ENCODE measurements around the gene ITGA3. TPM values are rescaled to one million over a fixed set of nuclear protein-coding genes. Genes with fewer than 3 reads are reported as not detected.
A peak's percentile ranks its signal among the peaks of the same experiment; 100 is the strongest.

The ITGA3 gene
- total and polyA plus RNA-seq, 2 of the 13 experiments (the other 11 are each of a cell fraction or from before 2014, with no cell fraction given) = 0.48 to 0.69 TPM

DNA sequence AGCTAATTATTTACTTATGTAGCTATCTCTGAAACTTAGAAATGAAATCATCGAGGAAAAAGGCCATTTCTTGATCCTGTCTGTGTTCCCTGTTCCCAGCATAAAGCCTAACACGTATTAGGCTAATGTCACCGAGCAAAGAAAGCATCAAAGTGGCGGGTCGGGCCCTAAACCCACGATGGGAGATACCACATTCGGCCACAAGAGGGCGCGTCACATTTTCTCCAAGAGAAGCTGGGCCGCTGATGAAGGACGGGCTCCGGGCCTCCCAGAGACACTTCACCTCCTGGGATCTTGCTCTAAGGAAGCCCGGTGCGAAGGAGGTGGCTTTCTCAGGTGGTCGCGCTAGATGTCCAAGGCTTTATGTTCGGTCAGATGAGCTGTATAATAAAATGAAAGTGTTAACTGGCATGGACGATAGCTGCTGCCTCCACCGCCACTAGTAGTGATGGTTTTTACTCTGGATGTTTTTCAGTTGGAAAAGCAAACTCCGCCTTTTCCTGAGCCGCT, 38.4 kb downstream of the ITGA3 start (continued):
- TF ChIP-seq, protein P1, sequence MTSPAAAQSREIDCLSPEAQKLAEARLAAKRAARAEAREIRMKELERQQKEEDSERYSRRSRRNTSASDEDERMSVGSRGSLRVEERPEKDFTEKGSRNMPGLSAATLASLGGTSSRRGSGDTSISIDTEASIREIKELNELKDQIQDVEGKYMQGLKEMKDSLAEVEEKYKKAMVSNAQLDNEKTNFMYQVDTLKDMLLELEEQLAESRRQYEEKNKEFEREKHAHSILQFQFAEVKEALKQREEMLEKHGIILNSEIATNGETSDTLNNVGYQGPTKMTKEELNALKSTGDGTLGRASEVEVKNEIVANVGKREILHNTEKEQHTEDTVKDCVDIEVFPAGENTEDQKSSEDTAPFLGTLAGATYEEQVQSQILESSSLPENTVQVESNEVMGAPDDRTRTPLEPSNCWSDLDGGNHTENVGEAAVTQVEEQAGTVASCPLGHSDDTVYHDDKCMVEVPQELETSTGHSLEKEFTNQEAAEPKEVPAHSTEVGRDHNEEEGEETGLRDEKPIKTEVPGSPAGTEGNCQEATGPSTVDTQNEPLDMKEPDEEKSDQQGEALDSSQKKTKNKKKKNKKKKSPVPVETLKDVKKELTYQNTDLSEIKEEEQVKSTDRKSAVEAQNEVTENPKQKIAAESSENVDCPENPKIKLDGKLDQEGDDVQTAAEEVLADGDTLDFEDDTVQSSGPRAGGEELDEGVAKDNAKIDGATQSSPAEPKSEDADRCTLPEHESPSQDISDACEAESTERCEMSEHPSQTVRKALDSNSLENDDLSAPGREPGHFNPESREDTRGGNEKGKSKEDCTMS (CRISPR knock-in tag; conservative IDR thresholded peaks at IDR 0.05) = no peak
- TF ChIP-seq CHCHD3 (CRISPR knock-in tag; IDR thresholded peaks at IDR 0.05) = no peak
- TF ChIP-seq SNRNP70 (IDR thresholded peaks at IDR 0.05; ENCODE audit: low read depth, low read length) = no peak
- TF ChIP-seq ZNF672 (CRISPR knock-in tag; IDR thresholded peaks at IDR 0.05) = no peak
- no peak for TF ChIP-seq KDM5A (IDR thresholded peaks at IDR 0.05; ENCODE audit: borderline replicate concordance, low read length)
- TF ChIP-seq THYN1 (CRISPR knock-in tag; IDR thresholded peaks at IDR 0.05; ENCODE audit: borderline replicate concordance, low read depth) = no peak
- peak; percentile 82; the same call in 1 of the 2 replicates for TF ChIP-seq ZNF652 (CRISPR knock-in tag; IDR thresholded peaks at IDR 0.05; ENCODE audit: borderline replicate concordance, low read depth)
- TF ChIP-seq KLF12 (CRISPR knock-in tag; IDR thresholded peaks at IDR 0.05; ENCODE audit: borderline replicate concordance) = no peak
- TF ChIP-seq, protein P2, sequence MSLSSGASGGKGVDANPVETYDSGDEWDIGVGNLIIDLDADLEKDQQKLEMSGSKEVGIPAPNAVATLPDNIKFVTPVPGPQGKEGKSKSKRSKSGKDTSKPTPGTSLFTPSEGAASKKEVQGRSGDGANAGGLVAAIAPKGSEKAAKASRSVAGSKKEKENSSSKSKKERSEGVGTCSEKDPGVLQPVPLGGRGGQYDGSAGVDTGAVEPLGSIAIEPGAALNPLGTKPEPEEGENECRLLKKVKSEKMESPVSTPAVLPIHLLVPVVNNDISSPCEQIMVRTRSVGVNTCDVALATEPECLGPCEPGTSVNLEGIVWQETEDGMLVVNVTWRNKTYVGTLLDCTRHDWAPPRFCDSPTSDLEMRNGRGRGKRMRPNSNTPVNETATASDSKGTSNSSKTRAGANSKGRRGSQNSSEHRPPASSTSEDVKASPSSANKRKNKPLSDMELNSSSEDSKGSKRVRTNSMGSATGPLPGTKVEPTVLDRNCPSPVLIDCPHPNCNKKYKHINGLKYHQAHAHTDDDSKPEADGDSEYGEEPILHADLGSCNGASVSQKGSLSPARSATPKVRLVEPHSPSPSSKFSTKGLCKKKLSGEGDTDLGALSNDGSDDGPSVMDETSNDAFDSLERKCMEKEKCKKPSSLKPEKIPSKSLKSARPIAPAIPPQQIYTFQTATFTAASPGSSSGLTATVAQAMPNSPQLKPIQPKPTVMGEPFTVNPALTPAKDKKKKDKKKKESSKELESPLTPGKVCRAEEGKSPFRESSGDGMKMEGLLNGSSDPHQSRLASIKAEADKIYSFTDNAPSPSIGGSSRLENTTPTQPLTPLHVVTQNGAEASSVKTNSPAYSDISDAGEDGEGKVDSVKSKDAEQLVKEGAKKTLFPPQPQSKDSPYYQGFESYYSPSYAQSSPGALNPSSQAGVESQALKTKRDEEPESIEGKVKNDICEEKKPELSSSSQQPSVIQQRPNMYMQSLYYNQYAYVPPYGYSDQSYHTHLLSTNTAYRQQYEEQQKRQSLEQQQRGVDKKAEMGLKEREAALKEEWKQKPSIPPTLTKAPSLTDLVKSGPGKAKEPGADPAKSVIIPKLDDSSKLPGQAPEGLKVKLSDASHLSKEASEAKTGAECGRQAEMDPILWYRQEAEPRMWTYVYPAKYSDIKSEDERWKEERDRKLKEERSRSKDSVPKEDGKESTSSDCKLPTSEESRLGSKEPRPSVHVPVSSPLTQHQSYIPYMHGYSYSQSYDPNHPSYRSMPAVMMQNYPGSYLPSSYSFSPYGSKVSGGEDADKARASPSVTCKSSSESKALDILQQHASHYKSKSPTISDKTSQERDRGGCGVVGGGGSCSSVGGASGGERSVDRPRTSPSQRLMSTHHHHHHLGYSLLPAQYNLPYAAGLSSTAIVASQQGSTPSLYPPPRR (CRISPR knock-in tag; IDR thresholded peaks at IDR 0.05; ENCODE audit: borderline replicate concordance) = no peak
- TF ChIP-seq, protein P3, sequence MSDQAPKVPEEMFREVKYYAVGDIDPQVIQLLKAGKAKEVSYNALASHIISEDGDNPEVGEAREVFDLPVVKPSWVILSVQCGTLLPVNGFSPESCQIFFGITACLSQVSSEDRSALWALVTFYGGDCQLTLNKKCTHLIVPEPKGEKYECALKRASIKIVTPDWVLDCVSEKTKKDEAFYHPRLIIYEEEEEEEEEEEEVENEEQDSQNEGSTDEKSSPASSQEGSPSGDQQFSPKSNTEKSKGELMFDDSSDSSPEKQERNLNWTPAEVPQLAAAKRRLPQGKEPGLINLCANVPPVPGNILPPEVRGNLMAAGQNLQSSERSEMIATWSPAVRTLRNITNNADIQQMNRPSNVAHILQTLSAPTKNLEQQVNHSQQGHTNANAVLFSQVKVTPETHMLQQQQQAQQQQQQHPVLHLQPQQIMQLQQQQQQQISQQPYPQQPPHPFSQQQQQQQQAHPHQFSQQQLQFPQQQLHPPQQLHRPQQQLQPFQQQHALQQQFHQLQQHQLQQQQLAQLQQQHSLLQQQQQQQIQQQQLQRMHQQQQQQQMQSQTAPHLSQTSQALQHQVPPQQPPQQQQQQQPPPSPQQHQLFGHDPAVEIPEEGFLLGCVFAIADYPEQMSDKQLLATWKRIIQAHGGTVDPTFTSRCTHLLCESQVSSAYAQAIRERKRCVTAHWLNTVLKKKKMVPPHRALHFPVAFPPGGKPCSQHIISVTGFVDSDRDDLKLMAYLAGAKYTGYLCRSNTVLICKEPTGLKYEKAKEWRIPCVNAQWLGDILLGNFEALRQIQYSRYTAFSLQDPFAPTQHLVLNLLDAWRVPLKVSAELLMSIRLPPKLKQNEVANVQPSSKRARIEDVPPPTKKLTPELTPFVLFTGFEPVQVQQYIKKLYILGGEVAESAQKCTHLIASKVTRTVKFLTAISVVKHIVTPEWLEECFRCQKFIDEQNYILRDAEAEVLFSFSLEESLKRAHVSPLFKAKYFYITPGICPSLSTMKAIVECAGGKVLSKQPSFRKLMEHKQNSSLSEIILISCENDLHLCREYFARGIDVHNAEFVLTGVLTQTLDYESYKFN (CRISPR knock-in tag; conservative IDR thresholded peaks at IDR 0.05) = no peak
- 0 out of 2 replicates have a peak, but pooled peaks have one; percentile 46 for TF ChIP-seq ZNF331 (CRISPR knock-in tag; IDR thresholded peaks at IDR 0.05)
- TF ChIP-seq, protein P4, sequence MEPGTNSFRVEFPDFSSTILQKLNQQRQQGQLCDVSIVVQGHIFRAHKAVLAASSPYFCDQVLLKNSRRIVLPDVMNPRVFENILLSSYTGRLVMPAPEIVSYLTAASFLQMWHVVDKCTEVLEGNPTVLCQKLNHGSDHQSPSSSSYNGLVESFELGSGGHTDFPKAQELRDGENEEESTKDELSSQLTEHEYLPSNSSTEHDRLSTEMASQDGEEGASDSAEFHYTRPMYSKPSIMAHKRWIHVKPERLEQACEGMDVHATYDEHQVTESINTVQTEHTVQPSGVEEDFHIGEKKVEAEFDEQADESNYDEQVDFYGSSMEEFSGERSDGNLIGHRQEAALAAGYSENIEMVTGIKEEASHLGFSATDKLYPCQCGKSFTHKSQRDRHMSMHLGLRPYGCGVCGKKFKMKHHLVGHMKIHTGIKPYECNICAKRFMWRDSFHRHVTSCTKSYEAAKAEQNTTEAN (CRISPR knock-in tag; conservative IDR thresholded peaks at IDR 0.05) = no peak
- TF ChIP-seq, protein P5, sequence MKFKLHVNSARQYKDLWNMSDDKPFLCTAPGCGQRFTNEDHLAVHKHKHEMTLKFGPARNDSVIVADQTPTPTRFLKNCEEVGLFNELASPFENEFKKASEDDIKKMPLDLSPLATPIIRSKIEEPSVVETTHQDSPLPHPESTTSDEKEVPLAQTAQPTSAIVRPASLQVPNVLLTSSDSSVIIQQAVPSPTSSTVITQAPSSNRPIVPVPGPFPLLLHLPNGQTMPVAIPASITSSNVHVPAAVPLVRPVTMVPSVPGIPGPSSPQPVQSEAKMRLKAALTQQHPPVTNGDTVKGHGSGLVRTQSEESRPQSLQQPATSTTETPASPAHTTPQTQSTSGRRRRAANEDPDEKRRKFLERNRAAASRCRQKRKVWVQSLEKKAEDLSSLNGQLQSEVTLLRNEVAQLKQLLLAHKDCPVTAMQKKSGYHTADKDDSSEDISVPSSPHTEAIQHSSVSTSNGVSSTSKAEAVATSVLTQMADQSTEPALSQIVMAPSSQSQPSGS (CRISPR knock-in tag; IDR thresholded peaks at IDR 0.05) = no peak
- TF ChIP-seq NFE2L2 (IDR thresholded peaks at IDR 0.05; ENCODE audit: low read length) = no peak
- TF ChIP-seq ZNF564 (CRISPR knock-in tag; IDR thresholded peaks at IDR 0.05) = no peak
- no peak for TF ChIP-seq MED1 (CRISPR knock-in tag; IDR thresholded peaks at IDR 0.05)
